GM19238 (cell line): Measurements from ENCODE around the gene SORCS2.

ENCODE experiments used
- DNase-seq: peaks from one replicate; pipeline ENCODE4 v3.0.0; 2011; ENCODE audit warnings: low spot score; ENCODE audit not compliant: insufficient read length

SORCS2 gene

DNA sequence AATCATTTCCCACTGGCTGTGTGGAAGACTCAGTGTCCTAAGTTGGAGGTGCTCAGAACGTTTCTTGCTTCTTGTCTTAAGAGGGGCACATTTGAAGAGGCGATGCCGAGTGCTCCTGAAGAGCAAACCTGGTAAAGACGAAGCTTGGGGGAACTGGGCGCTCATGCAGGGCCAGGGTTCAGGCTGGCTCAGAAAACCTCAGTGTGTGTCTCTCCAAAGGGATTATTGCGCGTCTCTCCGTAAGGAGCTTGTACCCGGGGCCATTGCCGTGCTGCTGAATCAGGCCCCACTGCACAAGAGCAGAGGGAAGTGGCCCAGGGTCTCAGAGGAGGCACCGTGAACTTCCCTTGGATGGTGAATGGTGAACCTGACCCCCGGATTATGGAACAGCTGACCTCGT, 198.0 kb downstream of the SORCS2 start:
- DNase-seq: no peak

DNA sequence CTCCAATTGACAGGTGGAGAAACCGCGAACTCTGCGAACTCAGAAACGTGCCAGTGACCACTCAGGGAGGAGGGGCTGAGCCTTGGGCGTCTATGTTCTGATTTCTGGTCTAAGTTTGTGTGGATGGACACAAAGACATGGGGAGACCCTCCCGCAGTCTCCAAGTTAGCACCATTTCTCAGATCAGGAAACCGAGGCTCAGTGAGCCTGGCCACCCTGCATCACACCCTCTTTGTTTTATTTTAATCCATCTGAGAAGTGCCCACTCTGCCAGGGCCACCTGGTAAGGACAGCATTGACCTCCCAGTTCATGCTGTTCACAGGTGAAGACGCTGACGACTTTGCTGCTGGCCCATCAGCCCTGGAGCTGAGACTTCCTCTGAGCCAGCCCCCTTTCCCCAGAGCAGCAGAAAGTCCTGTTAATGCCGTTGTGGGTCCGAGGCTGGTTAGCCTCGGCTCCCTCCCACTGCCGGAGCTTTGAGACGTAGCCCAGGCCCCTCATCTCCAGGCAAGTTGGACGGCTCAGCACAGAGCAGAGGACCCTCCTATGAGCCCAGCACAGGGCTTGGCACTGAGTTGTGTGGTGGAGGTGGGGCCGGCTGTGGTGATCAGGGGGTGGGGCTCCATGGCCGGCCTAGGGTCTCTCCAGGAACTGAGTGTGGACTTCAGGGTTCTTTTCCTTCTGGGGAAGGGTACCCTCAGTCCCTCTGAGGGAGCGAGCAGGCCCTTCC, 198.7 kb downstream of the SORCS2 start:
- no peak for DNase-seq

DNA sequence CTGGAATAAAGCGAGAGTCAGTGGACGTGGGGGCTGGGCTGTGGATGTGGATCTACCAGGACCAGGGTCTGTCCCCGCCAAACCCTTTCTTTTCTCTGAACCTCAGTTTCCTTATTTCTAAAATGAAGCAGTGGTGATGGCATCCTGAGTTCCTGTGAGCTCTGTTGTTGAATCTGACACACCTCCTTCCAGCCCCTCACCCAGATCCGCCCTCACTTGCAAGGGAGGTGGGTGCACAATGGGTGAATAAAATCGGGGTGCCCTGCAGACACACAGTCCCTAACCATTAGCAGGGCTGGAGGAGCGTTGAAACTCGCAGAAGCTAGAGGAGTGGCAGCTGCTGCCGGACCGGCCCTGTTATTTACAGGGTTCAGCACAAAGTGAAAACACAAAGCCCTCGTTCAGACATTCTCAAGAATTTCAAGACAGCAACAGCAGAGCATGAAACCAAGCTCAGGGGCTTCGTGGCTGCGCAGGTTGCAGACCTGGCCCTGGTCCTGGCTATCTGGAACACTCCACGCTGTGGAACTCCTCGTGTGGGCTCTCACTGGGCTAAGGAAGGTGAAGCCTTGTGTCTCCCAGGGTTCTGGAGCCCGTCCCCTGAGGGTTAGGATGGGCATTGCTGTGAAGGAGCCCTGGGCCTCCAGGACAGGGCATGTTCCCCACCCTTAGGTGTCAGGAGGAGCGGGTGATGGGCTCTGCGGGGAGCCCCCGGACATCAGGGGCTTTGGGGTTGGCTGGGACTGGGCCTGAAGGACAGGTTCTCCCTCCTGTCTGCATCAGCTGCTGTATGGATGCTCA, 199.5 kb downstream of the SORCS2 start:
- DNase-seq: no peak

DNA sequence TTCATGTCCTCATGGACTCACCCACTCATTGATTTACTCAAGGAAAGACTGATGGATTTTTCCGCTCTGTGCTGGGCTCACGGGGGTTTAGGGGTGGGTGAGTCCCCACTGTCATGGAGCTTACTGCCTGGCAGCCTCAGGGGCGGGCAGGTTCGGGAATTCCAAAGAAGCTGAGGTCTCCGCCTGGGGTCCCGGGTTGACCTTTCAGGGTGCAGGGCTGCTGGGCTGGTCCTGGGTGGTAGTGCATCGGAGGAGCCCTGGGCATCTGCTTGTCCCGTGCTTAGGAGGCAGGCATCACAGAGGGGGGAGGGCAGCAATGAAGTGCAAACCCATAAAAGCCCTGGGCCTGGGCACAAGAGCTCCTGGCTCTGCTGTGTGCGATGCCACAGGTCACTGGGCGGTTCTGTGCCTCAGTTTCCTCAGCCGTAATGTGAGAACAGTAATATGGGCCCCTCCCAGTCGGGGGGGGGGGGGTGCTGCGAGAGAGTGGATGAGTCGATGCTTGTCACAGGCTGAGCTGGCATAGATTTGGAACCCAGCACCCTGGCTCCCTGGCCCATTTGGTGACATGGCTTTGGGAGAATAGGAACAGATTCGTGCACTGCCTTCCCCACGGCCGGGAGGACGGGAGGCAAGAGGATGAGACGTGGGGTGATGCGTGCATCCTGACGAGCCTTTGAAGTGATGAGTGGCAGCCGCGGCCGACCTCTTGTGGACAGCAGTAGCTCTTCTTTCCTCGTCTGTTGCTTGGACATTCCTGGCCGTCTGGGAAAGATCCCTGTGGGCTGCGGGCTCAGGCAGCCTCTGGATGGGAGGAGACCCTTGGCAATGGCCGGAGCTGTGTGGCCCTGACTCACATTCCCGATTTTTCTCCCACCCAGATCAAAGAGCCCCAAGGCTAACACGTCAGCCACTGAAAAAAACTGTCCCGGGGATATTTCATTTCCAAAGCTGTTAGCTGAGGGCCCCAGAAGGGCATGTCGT, 200.4 kb downstream of the SORCS2 start:
- no peak for DNase-seq

DNA sequence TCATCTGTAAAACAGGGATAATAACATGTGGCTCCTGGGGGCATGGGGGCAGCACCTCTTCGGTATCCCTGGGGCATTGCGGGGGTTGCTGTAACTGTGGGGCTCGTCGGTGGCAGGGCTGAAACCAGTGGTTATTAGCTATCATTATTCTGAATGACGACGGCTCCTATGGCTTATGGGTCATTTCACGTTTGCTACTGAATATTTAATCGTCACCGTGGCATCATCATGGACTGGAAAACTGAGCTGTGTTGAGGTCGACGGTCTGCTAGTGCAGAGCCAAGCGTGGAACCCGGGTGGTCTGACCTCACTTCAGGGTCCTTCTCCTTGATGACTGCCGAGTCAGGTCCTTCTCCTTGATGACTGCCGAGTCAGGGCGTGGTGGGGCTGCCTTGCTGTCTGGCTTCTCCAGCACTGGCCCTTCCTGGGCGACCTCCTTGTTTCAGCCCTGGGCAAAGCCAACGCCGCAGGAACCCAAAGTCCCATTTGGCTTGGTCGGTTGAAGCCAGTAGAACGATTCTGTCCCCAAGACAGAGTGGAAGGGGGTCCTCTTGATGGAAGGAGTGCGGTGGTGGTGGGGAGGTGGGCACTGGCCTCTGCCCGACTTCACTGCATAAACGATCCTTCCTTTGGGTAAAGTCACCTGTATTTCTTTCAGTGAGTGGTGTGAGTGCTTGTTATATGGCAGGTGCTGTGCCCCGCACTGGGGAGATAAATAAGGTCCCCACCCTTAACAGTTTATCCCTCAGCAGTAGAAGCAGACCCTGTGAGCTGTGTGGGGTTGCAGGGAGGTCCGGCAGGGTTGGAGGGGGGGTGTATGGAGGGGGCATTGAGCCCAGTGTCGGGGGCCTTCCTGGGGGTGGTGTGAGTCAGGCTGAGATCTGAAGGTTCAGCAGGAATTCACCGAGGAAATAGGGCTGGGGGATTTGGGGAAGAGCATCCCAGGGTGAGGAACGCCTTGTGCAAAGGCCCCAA, 201.6 kb downstream of the SORCS2 start:
- DNase-seq: no peak

DNA sequence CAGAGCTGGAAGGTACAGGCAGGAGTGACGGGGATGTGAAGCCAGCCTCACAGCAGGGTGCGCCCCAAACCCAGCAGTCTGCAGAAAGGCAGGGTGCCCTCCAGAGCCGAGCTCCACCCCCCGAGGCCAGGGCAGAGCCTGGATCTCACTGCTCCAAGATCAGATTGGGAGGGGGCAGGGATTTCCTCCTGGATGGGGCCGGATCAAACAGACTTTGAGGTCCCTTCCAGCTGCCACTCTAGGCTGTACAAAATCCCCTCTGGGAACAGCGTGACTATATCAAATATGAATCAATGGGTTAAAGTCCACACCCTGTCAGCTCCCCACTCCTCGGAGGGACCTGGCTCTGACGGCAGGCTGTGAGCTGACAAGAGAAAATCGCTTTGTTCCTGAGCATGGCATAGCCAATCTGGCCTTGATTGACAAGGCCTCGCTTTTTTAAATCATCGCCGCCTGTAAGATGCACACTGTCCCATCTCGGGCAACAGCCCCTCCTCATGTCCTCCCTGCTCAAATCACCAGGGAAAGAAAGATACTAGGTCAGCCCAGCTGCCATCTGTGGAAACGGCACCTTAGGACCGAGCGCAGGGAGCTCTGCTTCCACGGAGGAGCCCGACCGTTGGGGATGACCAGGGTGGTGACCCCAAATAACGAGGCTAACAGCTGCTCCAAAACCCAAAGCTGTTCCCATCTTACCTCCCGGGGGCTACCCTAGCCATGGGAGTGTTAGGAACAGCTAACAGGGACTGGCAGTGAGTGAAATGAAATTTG, 202.5 kb downstream of the SORCS2 start:
- DNase-seq: no peak

DNA sequence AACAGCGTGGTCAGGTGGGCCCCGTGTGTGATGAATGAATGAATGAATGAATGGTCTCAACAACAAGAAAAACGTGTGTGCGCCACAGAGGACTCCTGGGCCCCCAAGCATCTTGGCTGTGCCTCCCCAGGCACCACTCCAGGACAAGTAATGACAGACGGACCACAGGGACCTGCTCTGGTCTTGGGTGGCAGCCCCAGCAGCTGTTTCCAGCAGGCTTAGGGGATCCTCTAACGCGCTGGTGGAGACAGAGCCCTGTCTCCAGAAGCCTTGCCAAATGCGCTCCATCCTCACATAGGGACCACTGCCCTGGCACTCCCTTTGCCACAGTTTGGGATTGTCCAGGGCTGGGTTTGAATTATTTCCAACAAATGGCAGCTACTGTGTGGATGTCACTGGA, 203.3 kb downstream of the SORCS2 start:
- no peak for DNase-seq

DNA sequence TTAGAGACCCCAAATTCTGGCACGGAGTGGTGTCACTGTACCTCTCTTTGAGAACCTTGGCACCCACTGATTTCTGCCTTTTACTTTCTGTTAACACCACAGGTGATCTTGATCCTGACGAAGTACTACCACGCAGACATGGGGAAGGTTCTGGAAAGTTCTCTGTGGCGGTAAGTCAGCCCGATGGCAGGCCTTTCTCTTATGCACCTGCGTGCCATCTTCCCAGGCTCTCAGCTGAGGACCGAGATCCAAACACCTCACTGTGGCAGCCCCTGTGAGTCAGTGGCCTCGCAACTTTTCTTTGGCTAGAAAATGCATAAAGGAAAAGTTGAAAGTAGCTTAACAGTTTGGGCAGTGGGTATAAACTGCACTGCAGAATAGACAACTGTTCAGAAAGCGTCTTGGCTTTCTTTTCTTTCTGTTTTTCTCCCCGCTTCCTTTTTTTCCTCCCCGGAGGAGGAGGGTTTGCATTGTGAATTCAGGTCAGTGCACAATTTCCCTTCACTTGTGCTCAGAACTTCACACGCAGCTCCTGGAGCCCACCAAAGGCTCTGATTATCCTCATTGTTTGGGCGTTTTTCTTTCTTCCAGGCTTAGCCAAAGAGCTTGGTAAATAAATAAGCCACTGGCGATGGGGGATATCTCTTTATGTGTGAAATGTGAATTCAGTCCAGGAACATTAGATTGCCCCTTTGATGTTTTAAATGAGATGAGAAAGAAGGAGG, 204.0 kb downstream of the SORCS2 start:
- DNase-seq: no peak

DNA sequence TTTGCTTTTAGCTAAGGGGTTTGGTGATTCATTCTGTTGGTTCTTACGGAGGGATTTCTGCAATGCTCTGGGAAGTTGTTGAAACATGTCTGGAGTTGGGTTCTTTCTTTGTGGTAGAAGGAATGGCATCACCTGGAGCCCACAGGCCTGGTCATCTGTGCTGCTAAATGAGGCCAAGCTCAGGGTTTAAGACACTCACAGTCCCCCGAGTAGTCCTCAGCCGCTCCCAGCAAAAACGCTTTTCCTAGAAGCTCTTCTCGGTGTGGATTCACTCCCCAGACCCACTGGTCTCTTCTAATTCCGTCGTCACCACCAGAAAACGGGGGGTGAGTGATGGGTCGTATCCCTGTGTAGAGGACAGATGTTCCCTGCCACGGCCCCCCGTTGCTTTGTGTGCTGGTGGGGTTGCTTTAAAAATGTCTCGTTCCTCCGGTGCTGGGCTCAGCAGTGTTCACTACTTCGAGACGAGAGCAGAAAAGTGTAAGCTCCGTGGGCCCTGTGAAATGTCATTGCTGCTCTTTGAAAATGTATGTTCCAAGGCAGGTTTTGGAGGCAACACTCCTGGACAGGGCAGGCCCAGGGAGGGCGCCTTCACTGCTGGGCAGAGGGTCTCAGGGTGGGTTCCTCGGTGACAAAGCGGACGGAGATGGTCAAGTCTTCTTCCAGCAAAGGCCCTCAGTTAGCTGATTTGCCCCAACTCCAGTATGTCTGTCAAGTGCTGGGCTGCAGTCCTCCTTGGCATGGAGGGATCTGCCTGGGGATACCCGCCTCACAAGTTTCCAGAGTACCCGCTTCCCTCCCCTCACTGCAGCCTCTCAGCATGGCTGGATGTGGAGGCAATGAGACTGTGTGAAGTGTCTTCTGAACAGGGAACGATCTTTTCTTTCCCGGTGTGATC, 205.1 kb downstream of the SORCS2 start:
- no peak for DNase-seq

DNA sequence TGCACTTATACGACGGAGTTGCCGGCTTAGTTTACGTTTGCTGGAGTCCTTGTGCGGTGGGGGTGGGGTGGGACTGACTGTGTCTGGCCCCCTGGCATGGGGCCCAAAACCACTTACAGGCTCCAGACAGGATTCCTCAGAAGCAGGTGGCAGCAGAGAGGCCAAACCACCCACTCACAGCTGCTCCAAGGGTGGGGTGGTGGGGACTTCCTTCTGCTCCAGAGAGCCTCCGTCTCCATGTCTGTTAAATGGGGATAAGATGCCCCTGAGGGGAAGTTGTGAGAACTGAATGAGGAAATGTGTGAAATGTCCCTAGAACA, 205.7 kb downstream of the SORCS2 start:
- no peak for DNase-seq

DNA sequence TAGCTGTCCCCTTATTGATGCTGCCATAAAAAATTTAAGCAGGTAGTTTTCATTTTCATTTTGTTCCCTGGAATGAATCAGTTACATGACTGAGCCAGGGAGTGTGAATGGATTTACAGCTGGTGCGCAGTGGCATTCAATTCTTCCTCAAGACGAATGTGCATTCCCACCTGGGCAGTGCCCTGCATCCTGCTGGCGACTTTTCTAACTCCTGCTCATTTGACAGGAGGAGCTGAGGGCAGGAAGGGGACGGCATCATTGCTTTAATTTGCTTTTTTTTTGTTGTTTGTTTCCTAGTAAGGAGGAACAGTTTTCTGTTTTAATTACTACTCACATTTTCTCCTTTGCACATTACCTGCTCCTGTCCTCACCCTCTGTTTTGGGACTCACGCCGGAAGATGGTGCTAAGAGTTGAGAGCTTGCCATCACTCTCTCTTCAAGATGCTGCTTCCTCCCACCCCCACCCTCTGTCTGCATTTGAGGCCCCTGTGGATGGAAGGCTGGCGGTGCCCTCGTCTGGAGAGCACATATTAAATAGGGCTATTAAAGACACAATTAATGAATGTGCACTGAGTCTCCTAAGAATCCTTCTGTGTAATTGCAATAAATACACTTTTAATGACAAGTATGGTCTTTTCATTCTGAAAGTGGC, 206.6 kb downstream of the SORCS2 start:
- no peak for DNase-seq

DNA sequence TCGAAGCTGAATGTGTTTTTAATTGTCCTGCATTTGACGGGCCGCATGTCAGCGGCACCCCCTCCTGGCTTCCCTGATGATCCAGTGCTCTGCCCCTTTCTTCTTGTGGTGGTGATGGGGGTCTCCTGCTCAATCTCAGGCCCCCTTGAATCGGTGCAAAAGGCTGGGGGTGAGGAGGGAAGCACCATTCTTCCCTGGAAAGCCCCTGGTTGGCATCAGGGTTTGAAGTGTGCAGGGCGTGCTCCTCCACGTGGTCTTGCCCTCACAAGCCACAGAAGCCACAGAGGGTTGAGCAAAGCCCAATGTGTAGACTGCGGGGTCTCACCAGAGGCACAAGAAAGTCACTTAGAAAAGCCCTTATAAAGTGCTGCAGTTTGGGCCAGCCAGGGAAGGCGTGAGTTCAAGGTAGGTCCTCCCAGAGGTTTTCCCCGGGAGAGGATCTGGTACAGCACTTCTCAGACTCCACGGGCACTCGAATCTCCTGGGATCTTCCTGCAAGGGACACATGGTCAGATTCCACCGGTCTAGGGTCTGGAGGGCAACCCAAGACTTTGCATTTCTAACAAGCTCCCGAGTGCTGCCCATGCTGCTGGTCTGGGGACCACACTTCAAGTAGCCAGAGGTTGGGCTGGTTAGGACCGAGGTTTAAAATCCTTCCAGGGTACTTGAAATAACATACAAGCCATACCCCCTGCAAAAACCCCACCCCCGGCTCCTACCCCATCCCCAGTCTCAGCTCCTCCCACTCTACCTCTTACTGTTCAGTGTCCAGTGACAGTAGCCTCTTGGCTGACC, 207.3 kb downstream of the SORCS2 start:
- no peak for DNase-seq

DNA sequence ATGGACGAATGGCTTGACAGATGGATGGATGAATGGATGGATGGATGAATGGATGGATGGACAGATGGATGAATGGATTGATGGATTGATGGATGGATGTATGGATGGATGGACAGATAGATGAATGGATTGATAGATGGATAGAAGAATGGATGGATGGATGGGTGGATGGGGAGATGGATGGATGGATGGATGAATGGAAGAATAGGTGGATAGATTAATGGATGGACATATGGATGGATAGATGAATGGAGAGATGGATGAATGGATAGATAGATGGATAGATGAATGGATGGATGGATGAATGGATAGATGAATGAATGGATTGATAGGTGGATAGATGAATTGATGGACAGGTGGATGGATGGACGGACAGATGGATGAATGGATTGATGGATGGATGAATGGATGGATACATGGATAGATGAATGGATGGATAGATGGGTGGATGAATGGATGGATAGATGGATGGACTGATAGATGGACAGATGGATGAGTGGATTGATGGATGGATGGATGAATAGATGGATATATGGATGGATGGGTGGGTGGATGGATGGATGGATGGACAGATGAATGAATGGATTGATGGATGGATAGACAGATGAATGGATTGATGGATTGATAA, 208.4 kb downstream of the SORCS2 start:
- no peak for DNase-seq

DNA sequence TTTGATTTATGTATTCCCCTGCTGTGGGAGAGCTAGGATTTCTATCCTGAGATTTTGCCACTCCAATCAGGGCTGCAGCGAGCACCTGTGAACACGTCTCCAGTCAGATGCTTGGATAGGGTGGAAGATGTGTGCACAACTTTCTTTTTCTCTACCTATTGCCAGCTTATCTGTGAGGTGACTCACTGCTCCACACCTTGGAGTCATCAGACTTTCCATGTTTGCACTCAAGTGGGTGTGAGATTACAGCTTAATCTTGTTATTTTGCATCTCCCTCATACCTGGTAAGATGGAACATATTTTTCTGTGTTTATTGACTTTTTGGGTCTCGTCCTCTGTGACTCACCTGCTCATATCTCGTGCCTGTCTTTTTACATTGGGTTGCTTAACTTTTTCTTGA, 210.2 kb downstream of the SORCS2 start:
- no peak for DNase-seq

DNA sequence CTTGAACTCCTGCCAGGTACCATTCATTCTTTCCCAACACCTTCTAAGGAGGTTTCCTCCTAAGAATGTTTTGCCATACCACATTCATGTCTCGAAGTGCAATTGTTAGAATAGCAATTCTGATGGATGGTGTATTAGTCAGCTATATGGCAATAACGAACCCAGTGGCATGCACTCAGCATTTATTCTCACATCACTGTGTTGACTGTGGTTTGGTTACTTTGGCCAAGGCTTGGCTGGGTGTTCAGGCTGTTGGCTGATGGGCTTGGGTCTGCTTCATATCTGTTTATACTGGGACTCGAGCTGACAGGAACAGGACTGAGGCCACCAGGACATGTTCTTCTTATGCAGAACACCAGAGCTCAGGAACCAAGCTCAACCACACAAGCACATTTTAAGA, 210.7 kb downstream of the SORCS2 start:
- DNase-seq: no peak

DNA sequence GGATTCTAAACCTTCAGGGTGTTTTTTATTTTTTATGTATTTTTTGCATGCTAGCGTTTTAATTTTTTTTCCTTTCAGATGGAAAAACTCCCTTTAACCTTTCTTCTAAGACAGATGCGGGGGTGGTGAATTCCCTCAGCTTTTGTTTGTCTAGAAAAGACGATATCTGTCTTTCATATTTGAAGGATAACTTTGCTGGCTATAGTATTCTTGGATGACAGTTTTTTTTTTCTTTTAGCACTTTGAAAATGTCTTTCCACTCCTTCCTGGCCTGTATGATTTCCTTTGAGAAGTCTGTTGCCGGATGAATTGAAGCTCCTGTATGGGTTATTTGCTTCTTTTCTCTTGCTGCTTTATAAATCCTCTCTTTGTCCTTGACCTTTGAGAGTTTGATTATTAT, 215.8 kb downstream of the SORCS2 start:
- DNase-seq: no peak

DNA sequence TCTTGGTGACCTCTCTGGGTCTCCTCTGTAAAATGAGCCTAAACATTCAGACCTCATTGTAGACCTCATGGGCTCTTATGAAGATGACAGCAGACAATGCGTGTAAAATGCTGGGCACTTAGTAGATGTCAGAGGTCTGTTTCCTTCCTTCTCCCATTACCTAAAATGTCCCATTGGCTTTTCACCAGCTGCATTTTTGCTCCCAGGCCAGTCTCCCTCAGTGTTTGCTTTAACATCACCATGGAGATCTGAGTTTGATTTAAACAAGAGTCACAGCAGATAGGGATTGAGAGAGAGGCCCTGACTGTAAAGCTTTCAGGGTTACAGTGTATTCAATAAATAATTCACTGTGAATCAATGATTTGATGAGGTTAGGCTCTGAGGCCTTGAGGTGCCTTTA, 218.1 kb downstream of the SORCS2 start:
- DNase-seq: no peak
